ENCODE data around the gene ZMIZ1. TPM values are rescaled to one million over a fixed set of nuclear protein-coding genes. Genes with fewer than 3 reads are reported as not detected.

The ZMIZ1 gene
- polyA plus RNA-seq, 1 experiment: 7.6 TPM

GRCh38 chr10:79021331-79021907 lies 47.3 kb upstream of the ZMIZ1 start:
- no peak for TF ChIP-seq CTCF (IDR thresholded peaks at IDR 0.05; ENCODE audit: low read depth, low read length)
- peaks cover 3% of the 10 kb centered on the region for H3K27me3 ChIP-seq (ENCODE audit: control insufficient read depth, insufficient read depth, low read length)
- H3K27ac ChIP-seq (ENCODE audit: low read depth, low read length): no peak overlapping the region
- no peak overlapping the region for H3K4me3 ChIP-seq (ENCODE audit: low read depth, low read length)
- POLR2A ChIA-PET: no interaction called here
- no peak for DNase-seq (ENCODE audit: low read depth, low spot score)
- peaks cover 7% of the 10 kb centered on the region; the same call in 1 of the 2 replicates for H3K9me3 ChIP-seq (ENCODE audit: control insufficient read depth, insufficient read depth, low read length)
- CTCF ChIA-PET: no interaction called here

DNA sequence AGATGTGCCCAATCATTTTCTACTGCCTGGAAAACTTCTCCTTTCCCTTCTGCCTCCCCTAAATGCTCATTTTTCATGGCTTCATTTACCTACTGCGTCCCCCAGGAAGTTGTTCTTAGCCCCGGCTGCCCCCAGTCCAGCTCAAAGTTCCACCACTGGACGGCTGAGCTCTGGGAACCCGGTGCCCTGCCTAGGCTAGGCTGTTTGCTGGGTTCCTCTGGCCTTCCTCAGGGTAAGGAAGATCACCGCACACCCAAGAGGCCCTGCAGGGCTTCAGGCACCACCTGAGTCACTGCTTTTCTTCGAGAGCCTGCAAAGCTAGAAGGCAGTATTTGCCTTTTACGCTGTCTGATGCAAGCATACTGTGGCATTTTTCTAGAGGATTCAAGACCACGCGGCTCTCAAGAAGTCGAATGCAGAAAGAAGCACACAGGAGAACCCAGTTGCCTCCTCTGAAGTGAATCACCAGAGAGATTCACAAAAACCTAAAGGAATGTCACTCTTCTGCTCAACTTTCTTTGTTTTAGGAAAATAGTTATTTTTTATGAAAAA lies 46.7 kb upstream of the ZMIZ1 start:
- H3K9me3 ChIP-seq (ENCODE audit: control insufficient read depth, insufficient read depth, low read length): peaks cover 7% of the 10 kb centered on the region; the same call in 1 of the 2 replicates
- DNase-seq (ENCODE audit: low read depth, low spot score): no peak
- H3K27me3 ChIP-seq (ENCODE audit: control insufficient read depth, insufficient read depth, low read length): no peaks in the 10 kb centered on the region
- no peak overlapping the region for H3K4me3 ChIP-seq (ENCODE audit: low read depth, low read length)
- ChIA-PET CTCF (no interaction called here), POLR2A (no interaction called here)
- H3K27ac ChIP-seq (ENCODE audit: low read depth, low read length): no peak overlapping the region
- TF ChIP-seq CTCF (IDR thresholded peaks at IDR 0.05; ENCODE audit: low read depth, low read length): no peak

GRCh38 chr10:79022565-79023230 lies 46.1 kb upstream of the ZMIZ1 start:
- no peak for TF ChIP-seq CTCF (IDR thresholded peaks at IDR 0.05; ENCODE audit: low read depth, low read length)
- H3K9me3 ChIP-seq (ENCODE audit: control insufficient read depth, insufficient read depth, low read length): peaks cover 5% of the 10 kb centered on the region; the same call in 1 of the 2 replicates
- POLR2A ChIA-PET: no interaction called here
- H3K27me3 ChIP-seq (ENCODE audit: control insufficient read depth, insufficient read depth, low read length): peaks cover 2% of the 10 kb centered on the region
- CTCF ChIA-PET: no interaction called here
- no peak overlapping the region for H3K27ac ChIP-seq (ENCODE audit: low read depth, low read length)
- H3K4me3 ChIP-seq (ENCODE audit: low read depth, low read length): no peak overlapping the region
- no peak for DNase-seq (ENCODE audit: low read depth, low spot score)

- no peak for TF ChIP-seq CTCF (IDR thresholded peaks at IDR 0.05; ENCODE audit: low read depth, low read length)
- H3K4me3 ChIP-seq (ENCODE audit: low read depth, low read length): no peak overlapping the region
- CTCF ChIA-PET: interaction anchor here (0.8 to 0.9 kb wide), 2 partner anchors 48 to 216 kb away, joined by 3 to 6 read pairs; no protein-coding TSS in a partner anchor
- DNase-seq (ENCODE audit: low read depth, low spot score): no peak
- H3K27ac ChIP-seq (ENCODE audit: low read depth, low read length): no peak overlapping the region
- no peaks in the 10 kb centered on the region for H3K9me3 ChIP-seq (ENCODE audit: control insufficient read depth, insufficient read depth, low read length)
- peaks cover 6% of the 10 kb centered on the region for H3K27me3 ChIP-seq (ENCODE audit: control insufficient read depth, insufficient read depth, low read length)
- POLR2A ChIA-PET: no interaction called here
Observed at GRCh38 chr10:79023240-79024162, 45.3 kb upstream of the ZMIZ1 start.
